ENCODE data around the gene CASP9.

The CASP9 gene

GRCh38 chr1:15444468-15445389 is 79.3 kb downstream of the CASP9 start:
- DNase-seq = no peak

DNA sequence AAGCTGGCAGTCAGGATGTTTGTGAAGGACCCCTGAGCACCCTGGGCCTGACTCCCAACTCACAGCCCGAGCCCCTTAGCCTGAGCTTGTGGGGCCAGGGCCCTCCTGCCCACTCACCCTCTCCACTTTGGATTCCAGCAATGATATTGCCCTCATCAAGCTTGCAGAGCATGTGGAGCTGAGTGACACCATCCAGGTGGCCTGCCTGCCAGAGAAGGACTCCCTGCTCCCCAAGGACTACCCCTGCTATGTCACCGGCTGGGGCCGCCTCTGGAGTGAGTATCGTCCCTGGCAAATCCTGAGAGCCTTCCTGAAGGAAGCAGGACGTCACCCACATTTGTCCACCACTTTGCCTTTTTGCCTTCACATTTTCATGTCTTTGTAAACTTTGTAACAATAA is 80.7 kb downstream of the CASP9 start:
- no peak for DNase-seq

DNA sequence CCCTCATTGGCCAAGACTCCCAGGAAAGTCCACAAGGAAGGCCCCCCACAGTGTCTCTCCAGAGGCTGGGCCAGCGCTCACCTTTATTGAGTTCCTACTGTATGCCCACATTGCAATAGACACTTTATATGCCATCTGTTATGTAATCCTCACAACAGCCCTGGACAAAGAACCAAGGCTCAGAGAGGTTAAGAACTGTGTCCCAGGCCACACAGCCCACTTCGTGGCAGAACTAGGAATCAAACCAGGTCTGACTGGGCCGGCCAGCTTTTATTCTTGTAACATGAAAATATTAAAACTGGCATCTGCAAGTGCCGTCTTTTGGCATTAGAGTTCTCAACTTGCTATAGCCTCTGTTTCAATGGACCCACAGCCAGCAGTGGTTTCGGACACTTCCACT is 81.3 kb downstream of the CASP9 start:
- DNase-seq = no peak

DNA sequence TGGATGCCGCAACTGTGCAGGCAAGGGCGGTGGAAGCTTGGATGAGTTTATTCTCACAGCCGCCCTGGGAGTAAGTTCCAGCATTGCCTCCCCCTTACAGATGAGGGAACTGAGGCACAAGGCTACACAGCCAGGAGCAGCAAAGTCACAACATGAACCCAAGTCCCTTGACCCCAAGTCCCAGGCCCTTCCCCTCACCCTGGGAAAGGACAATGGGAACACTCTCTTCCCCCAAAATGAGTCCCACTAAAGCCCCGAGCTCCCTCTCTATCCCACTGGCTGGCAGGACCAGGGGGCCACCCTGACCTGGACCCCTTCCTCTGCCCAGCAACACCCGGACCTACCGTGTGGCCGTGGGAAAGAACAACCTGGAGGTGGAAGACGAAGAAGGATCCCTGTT is 81.9 kb downstream of the CASP9 start:
- DNase-seq = no peak
